ENCODE measurements around the gene NRXN2.

Gene NRXN2

GRCh38 chr11:64605656-64606585 lies 117.1 kb downstream of the NRXN2 start:
- no peak overlapping the region for H3K4me3 Mint-ChIP-seq
- no peaks in the 10 kb centered on the region for H3K36me3 Mint-ChIP-seq
- DNase-seq: no peak
- no peak for ATAC-seq (replicated peaks)
- no peak overlapping the region for H3K27ac Mint-ChIP-seq
- H3K4me1 Mint-ChIP-seq: peaks cover 0 to 15% of the 10 kb centered on the region in 2 donors
- H3K27me3 Mint-ChIP-seq: peaks cover 0 to 28% of the 10 kb centered on the region in 2 donors
- H3K9me3 Mint-ChIP-seq: no peaks in the 10 kb centered on the region

DNA sequence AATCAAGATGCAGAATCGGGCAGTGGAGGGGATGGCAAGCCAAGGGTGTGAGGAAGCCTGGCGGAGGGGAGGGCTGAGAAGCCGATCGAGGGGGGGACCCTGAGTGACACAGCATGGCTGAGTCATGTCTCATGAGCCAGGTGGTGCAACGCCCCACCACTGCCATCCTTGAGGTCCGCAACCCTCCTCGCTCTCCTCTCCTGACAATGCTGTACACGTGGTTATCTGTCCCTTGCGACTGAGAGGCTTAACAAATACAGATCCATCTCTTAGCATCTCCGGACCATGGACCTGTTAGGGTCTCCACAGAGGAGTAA lies 117.8 kb downstream of the NRXN2 start:
- DNase-seq: no peak
- Mint-ChIP-seq H3K4me1 (peaks cover 0 to 15% of the 10 kb centered on the region in 2 donors), H3K36me3 (no peaks in the 10 kb centered on the region), H3K9me3 (no peaks in the 10 kb centered on the region), H3K27ac (no peak overlapping the region), H3K4me3 (no peak overlapping the region), H3K27me3 (peaks cover 0 to 28% of the 10 kb centered on the region in 2 donors)
- no peak for ATAC-seq (replicated peaks)

GRCh38 chr11:64604458-64605243 lies 118.3 kb downstream of the NRXN2 start:
- Mint-ChIP-seq H3K4me1 (peaks cover 0 to 15% of the 10 kb centered on the region in 2 donors), H3K4me3 (no peak overlapping the region), H3K36me3 (no peaks in the 10 kb centered on the region), H3K9me3 (no peaks in the 10 kb centered on the region), H3K27me3 (peaks cover 0 to 28% of the 10 kb centered on the region in 2 donors), H3K27ac (no peak overlapping the region)
- ATAC-seq (replicated peaks) (no peak), DNase-seq (no peak)

DNA sequence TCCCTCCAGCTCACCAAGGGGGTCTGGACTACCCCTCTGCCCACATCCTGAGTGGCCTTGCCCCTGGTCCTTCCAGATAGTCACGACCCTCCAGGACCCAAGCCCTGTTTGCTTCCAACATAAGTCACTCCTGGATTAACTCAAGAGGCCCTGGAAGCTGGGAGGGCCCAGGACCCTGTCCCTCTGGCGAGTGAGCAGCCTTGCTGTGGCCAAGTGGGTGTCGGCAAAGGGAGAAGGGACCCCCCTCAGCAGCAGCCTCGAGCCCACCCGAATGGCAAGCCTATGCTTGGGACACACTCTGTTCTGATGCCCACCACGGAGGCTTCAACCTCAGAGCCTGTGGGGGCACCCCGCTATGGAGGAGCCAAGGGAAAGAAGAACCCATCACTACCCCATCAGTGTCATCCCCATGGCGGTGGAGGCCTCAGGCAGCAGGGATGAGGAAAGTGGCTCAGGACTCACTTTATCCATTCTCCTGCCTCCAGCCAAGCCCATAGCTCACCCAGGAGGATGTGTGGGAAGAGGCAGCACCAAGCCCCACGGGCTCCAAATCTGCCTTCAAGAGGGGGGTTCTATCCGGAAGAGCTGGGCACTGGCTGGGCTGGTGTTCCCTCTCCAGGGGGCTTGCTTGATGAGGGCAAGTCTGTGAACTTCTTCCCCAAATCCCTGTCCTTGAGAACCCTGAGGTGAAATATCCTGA lies 119.4 kb downstream of the NRXN2 start:
- peaks cover 0 to 15% of the 10 kb centered on the region in 2 donors for H3K4me1 Mint-ChIP-seq
- ATAC-seq (replicated peaks) (no peak), DNase-seq (no peak)
- H3K27ac Mint-ChIP-seq: no peak overlapping the region
- no peak overlapping the region for H3K4me3 Mint-ChIP-seq
- no peaks in the 10 kb centered on the region for H3K9me3 Mint-ChIP-seq
- no peaks in the 10 kb centered on the region for H3K36me3 Mint-ChIP-seq
- H3K27me3 Mint-ChIP-seq: peaks cover 0 to 28% of the 10 kb centered on the region in 2 donors

- Mint-ChIP-seq H3K27me3 (peaks cover 0 to 24% of the 10 kb centered on the region in 2 donors), H3K27ac (no peak overlapping the region), H3K4me1 (peaks cover 0 to 10% of the 10 kb centered on the region in 2 donors), H3K4me3 (no peak overlapping the region), H3K9me3 (no peaks in the 10 kb centered on the region), H3K36me3 (no peaks in the 10 kb centered on the region)
- ATAC-seq (replicated peaks) (no peak), DNase-seq (no peak)
Measured at GRCh38 chr11:64602466-64603070, 120.4 kb downstream of the NRXN2 start.

GRCh38 chr11:64601605-64602465 lies 121.2 kb downstream of the NRXN2 start:
- ATAC-seq (replicated peaks) (no peak), DNase-seq (no peak)
- Mint-ChIP-seq H3K36me3 (no peaks in the 10 kb centered on the region), H3K9me3 (no peaks in the 10 kb centered on the region), H3K4me3 (no peak overlapping the region), H3K27ac (no peak overlapping the region), H3K27me3 (peaks cover 0 to 17% of the 10 kb centered on the region in 2 donors), H3K4me1 (peaks cover 0 to 3% of the 10 kb centered on the region in 2 donors)

GRCh38 chr11:64600281-64600992 lies 122.6 kb downstream of the NRXN2 start:
- Mint-ChIP-seq H3K27me3 (peaks cover 0 to 9% of the 10 kb centered on the region in 2 donors), H3K4me3 (no peak overlapping the region), H3K27ac (no peak overlapping the region), H3K9me3 (no peaks in the 10 kb centered on the region), H3K4me1 (no peaks in the 10 kb centered on the region), H3K36me3 (no peaks in the 10 kb centered on the region)
- DNase-seq: no peak
- no peak for ATAC-seq (replicated peaks)

DNA sequence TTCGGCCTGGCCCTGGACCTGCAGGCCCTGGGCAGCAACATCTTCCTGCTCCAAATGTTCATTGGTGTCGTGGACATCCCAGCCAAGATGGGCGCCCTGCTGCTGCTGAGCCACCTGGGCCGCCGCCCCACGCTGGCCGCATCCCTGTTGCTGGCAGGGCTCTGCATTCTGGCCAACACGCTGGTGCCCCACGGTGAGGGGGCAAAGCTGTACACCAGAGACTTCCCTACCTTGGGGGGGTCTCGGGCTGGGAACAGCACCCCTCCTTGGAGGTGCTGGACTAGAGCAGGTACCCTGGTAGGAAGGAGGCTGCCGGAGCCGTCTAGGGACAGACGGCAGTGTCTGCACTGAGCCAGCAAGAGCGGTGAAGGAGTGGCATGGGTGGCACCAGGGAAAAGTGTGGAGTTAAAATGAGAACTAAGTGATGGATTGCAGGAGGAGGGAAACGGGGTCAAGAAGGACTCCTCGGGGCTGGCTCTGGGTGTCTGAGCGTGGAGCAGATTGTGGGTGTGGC lies 123.2 kb downstream of the NRXN2 start:
- Mint-ChIP-seq H3K4me3 (no peak overlapping the region), H3K9me3 (no peaks in the 10 kb centered on the region), H3K36me3 (no peaks in the 10 kb centered on the region), H3K27ac (no peak overlapping the region), H3K27me3 (peaks cover 0 to 6% of the 10 kb centered on the region in 2 donors), H3K4me1 (no peaks in the 10 kb centered on the region)
- DNase-seq (no peak), ATAC-seq (replicated peaks) (no peak)

DNA sequence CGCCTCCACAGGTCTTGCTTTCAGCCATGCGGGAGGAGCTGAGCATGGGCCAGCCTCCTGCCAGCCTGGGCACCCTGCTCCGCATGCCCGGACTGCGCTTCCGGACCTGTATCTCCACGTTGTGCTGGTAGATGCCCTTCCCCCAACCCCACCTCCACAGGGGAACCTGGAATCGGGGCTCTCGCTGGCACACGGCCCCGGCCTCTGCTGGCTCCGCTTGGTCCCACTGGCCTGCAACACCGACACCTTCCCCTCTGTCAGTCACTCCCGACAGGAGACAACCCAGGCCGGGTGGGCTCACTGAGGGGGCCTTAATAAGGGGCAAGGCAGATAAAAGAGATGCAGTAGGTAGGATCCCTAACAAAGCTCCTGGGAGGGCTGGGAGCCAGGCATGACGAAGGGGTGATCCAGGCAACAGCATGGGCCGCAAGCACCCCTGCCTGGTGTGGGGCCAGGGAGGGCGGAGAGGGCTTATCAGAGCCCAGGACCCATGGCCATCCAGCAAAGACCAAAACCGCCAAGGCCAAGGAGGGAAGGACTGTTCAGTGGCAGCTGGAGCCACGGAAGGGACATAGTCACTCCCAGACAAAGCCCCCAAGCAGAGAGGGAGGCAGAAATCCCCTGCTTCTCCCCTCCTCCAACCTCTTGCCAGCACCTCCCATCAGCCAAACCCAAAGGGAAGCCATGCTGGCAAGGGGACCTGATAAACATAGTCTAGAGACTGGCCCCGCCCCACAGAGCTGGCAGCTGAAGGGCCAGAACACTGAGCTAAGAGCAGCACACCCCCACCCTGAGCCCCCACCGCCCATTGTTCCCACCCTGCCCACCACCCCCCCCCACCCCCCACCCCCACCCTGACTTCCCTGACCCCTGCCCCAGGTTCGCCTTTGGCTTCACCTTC lies 124.0 kb downstream of the NRXN2 start:
- Mint-ChIP-seq H3K4me3 (no peak overlapping the region), H3K27me3 (no peaks in the 10 kb centered on the region), H3K36me3 (no peaks in the 10 kb centered on the region)

GRCh38 chr11:64598106-64598796 lies 124.7 kb downstream of the NRXN2 start:
- Mint-ChIP-seq H3K36me3 (no peaks in the 10 kb centered on the region), H3K4me1 (no peaks in the 10 kb centered on the region), H3K9me3 (no peaks in the 10 kb centered on the region), H3K4me3 (no peak overlapping the region), H3K27me3 (no peaks in the 10 kb centered on the region), H3K27ac (no peak overlapping the region)
- no peak for DNase-seq
- ATAC-seq (replicated peaks): no peak

More for the DNA sequence above, 124.0 kb downstream of the NRXN2 start:
- DNase-seq (no peak), ATAC-seq (replicated peaks) (no peak)
- H3K9me3 Mint-ChIP-seq: no peaks in the 10 kb centered on the region
- H3K4me1 Mint-ChIP-seq: no peaks in the 10 kb centered on the region
- H3K27ac Mint-ChIP-seq: no peak overlapping the region

- H3K4me3 Mint-ChIP-seq: no peak overlapping the region
- H3K27ac Mint-ChIP-seq: no peak overlapping the region
- no peaks in the 10 kb centered on the region for H3K4me1 Mint-ChIP-seq
- no peaks in the 10 kb centered on the region for H3K27me3 Mint-ChIP-seq
- no peaks in the 10 kb centered on the region for H3K9me3 Mint-ChIP-seq
- DNase-seq (no peak), ATAC-seq (replicated peaks) (no peak)
- H3K36me3 Mint-ChIP-seq: no peaks in the 10 kb centered on the region
Measured at GRCh38 chr11:64597671-64598101, 125.3 kb downstream of the NRXN2 start.

All from stimulated activated naive B cell treated with anti-CD40 and anti-IgM and Interleukin-4, amounts not matched to agents 10 μg/mL and 1 μg/mL and 100 μg/mL, for 72 hours (primary cell).